Nephron (organoid): Measurements from ENCODE around the gene TCEAL3.
"Not testable (repeated sequence)": the region's sequence is repeated elsewhere in the genome, so short reads cannot be mapped to it uniquely, and the experiment has no call there.

Experiments used
- H3K27ac Mint-ChIP-seq, 3 experiments: 2 replicates each; pipeline ENCODE4 v1.8.0; 2020; ENCODE audit warnings: mixed read lengths in 3 of 3, mild to moderate bottlenecking in 2 of 3, moderate library complexity in 1 of 3
- H3K27me3 Mint-ChIP-seq: 2 replicates; pipeline ENCODE4 v1.8.0; 2021; ENCODE audit warnings: low read depth, mild to moderate bottlenecking, moderate library complexity, mixed read lengths
- H3K36me3 Mint-ChIP-seq: 2 replicates; pipeline ENCODE4 v1.8.0; 2020; ENCODE audit warnings: low read depth, mixed read lengths
- H3K4me1 Mint-ChIP-seq: 2 replicates; pipeline ENCODE4 v1.8.0; 2020; ENCODE audit warnings: mixed read lengths
- H3K4me3 Mint-ChIP-seq, 3 experiments: 2 replicates each; pipeline ENCODE4 v1.8.0; 2020; ENCODE audit warnings: mild to moderate bottlenecking in 3 of 3, mixed read lengths in 3 of 3, moderate library complexity in 2 of 3
- H3K9me3 Mint-ChIP-seq: 2 replicates; pipeline ENCODE4 v1.8.0; 2020; ENCODE audit warnings: mixed read lengths
- TF ChIP-seq, protein P1 (sequence below), 3 experiments: fragments of 200-600 bp; sonication (generic); IDR thresholded peaks; one replicate each; pipeline ENCODE4 v1.5.0; 2021; ENCODE audit warnings: antibody characterized with exemption in 3 of 3; ENCODE audit not compliant: unreplicated experiment in 3 of 3

Gene TCEAL3

GRCh38 chrX:103586659-103587058 is 21.1 kb upstream of the TCEAL3 start:
- Mint-ChIP-seq H3K9me3 (peaks cover 10% of the 10 kb centered on the region), H3K4me3 (peak overlapping the region; percentile 95 to 99 (median 96)), H3K4me1 (peaks cover 7% of the 10 kb centered on the region), H3K27ac (peak overlapping the region; percentile 95 to 97 (median 97)), H3K27me3 (no peaks in the 10 kb centered on the region), H3K36me3 (peaks cover 15% of the 10 kb centered on the region)
- TF ChIP-seq, protein P1, sequence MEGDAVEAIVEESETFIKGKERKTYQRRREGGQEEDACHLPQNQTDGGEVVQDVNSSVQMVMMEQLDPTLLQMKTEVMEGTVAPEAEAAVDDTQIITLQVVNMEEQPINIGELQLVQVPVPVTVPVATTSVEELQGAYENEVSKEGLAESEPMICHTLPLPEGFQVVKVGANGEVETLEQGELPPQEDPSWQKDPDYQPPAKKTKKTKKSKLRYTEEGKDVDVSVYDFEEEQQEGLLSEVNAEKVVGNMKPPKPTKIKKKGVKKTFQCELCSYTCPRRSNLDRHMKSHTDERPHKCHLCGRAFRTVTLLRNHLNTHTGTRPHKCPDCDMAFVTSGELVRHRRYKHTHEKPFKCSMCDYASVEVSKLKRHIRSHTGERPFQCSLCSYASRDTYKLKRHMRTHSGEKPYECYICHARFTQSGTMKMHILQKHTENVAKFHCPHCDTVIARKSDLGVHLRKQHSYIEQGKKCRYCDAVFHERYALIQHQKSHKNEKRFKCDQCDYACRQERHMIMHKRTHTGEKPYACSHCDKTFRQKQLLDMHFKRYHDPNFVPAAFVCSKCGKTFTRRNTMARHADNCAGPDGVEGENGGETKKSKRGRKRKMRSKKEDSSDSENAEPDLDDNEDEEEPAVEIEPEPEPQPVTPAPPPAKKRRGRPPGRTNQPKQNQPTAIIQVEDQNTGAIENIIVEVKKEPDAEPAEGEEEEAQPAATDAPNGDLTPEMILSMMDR (IDR thresholded peaks at IDR 0.05; ENCODE audit: unreplicated experiment in 3 of 3) = no peak

- H3K4me3 Mint-ChIP-seq, H3K4me1 Mint-ChIP-seq, H3K27me3 Mint-ChIP-seq, H3K27ac Mint-ChIP-seq: not testable (repeated sequence)
- H3K9me3 Mint-ChIP-seq = peaks cover 18% of the 10 kb centered on the region
- peaks cover 40% of the 10 kb centered on the region for H3K36me3 Mint-ChIP-seq
Measured at GRCh38 chrX:103592295-103592694, 15.5 kb upstream of the TCEAL3 start.

DNA sequence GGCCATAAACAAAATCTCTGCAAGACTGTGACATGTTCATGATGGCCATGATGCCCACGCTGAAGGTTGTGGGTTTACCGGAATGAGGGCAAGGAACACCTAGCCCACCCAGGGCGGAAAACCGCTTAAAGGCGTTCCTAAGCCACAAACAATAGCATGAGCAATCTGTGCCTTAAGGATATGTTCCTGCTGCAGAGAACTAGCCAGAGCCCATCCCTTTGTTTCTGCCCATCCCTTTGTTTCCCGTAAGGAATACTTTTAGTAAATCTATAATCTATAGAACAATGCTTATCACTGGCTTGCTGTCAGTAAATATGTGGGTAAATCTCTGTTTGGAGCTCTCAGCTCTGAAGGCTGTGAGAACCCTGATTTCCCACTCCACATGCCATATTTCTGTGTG is 12.6 kb upstream of the TCEAL3 start:
- Mint-ChIP-seq H3K9me3 (peaks cover 18% of the 10 kb centered on the region), H3K36me3 (peaks cover 46% of the 10 kb centered on the region)
- H3K4me3 Mint-ChIP-seq, H3K4me1 Mint-ChIP-seq, H3K27me3 Mint-ChIP-seq, H3K27ac Mint-ChIP-seq: not testable (repeated sequence)

DNA sequence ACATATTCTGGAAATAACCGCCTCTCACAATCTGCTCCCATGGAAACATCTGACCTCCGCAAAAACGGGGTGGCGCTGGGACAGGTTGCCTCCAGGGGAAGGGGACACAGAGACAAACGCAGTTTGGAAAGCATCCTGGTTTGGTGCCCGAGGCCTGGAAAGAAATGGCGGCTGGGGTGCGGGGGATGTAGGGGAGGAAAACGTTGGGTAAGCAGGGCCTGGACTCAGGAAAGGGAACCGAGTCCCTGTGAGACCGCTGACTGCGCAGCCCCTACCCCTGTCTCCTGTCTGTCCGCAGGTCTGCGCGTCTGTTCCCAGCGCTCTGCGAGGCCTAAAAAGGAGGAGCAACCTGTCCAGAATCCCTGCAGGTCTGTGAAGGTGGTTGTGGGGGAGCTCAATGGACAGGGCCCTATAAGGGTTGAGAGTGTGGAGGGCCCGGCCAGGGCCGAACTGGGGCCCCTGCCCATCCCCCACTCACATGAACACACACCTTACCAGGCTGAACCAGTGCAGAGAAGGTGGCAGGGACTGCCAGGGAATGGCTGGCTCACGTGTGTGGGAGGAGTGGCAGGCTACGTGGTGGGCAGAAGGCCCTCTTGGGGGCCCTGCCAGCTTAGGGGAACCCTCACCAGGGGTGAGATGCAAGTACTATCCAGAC is 672 bp downstream of the TCEAL3 start:
- peak overlapping the region; percentile 83 to 90 (median 87) for H3K4me3 Mint-ChIP-seq
- H3K36me3 Mint-ChIP-seq = peaks cover 12% of the 10 kb centered on the region
- TF ChIP-seq, protein P1 (IDR thresholded peaks at IDR 0.05; ENCODE audit: unreplicated experiment in 3 of 3) = no peak

GRCh38 chrX:103610282-103610681 is 2.5 kb downstream of the TCEAL3 start:
- Mint-ChIP-seq H3K27ac (no peak overlapping the region), H3K4me1 (no peaks in the 10 kb centered on the region), H3K4me3 (peak overlapping the region; percentile 58 to 80 (median 59)), H3K27me3 (no peaks in the 10 kb centered on the region), H3K9me3 (no peaks in the 10 kb centered on the region), H3K36me3 (peaks cover 17% of the 10 kb centered on the region)
- TF ChIP-seq, protein P1 (IDR thresholded peaks at IDR 0.05; ENCODE audit: unreplicated experiment in 3 of 3) = no peak

More for the DNA sequence above, 672 bp downstream of the TCEAL3 start:
- Mint-ChIP-seq H3K4me1 (no peaks in the 10 kb centered on the region), H3K27ac (peak overlapping the region; percentile 75 to 91 (median 77)), H3K9me3 (no peaks in the 10 kb centered on the region), H3K27me3 (no peaks in the 10 kb centered on the region)

DNA sequence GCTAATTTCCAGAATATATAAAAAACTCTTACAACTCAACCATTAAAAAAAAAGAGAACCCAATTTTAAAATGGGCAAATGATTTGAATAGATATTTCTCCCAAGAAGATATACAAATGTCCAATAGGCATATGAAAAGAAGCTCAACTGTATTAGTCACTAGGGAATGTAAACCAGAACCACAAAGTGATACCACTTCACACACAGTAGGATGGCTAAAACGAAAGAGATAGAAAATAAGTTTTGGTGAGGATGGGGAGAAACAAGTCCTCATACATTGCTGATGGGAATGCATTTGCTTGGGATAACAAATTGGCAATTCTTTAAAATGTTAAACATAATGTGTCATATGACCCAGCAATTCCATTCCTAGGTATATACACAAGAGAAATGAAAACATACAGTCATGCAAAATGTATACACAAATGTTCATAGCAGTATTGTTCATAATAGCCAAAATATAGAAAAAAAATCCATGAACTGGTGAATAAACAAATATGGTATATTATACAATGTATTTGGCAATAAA is 5.7 kb downstream of the TCEAL3 start:
- Mint-ChIP-seq H3K36me3 (peaks cover 27% of the 10 kb centered on the region), H3K27ac (no peak overlapping the region), H3K9me3 (peaks cover 4% of the 10 kb centered on the region), H3K27me3 (no peaks in the 10 kb centered on the region), H3K4me3 (no peak overlapping the region), H3K4me1 (no peaks in the 10 kb centered on the region)
- TF ChIP-seq, protein P1 (IDR thresholded peaks at IDR 0.05; ENCODE audit: unreplicated experiment in 3 of 3) = no peak

- H3K36me3 Mint-ChIP-seq = peaks cover 37% of the 10 kb centered on the region
- H3K4me3 Mint-ChIP-seq = no peak overlapping the region
- H3K9me3 Mint-ChIP-seq = peaks cover 4% of the 10 kb centered on the region
- H3K27ac Mint-ChIP-seq = no peak overlapping the region
- TF ChIP-seq, protein P1 (IDR thresholded peaks at IDR 0.05; ENCODE audit: unreplicated experiment in 3 of 3) = no peak
- H3K4me1 Mint-ChIP-seq = no peaks in the 10 kb centered on the region
- no peaks in the 10 kb centered on the region for H3K27me3 Mint-ChIP-seq
Measured at GRCh38 chrX:103614999-103615398, 7.2 kb downstream of the TCEAL3 start.
